H1 (cell line): Measurements from ENCODE around the gene TRAPPC2B. TPM values are rescaled to one million over a fixed set of nuclear protein-coding genes. Genes with fewer than 3 reads are reported as not detected.

ENCODE experiments used
- CTCF ChIA-PET: fragments of 300-600 bp; sonication (Branson Sonifier 250); formaldehyde crosslinking; loops from one replicate; lab custom pipeline; 2021; ENCODE audit not compliant: partially characterized antibody; lab: Charles Lee
- POLR2A ChIA-PET: fragments of 300-600 bp; sonication (Branson Sonifier 250); formaldehyde crosslinking; loops from one replicate; lab custom pipeline; 2021; ENCODE audit warnings: inconsistent platforms; ENCODE audit not compliant: partially characterized antibody; lab: Charles Lee
- DNase-seq, 2 experiments: peaks; one replicate each; pipeline versions ENCODE4 v3.0.0 to v3.0.0-alpha.2; 2010 to 2022; ENCODE audit warnings: low spot score in 2 of 2, low read depth in 1 of 2, mixed read lengths in 1 of 2
- FAIRE-seq: peaks from 2 replicates; lab custom pipeline; 2011; peaks lifted over from hg19 to GRCh38; lab: Jason Lieb, UNC
- H2AFZ ChIP-seq: 2 replicates; pipeline ENCODE4 v1.8.1; 2012; ENCODE audit warnings: low read length, inconsistent platforms
- H2AK5ac ChIP-seq: 2 replicates; pipeline ENCODE4 v1.6.1; 2013; ENCODE audit warnings: low read depth, low read length
- H2BK120ac ChIP-seq: replicated peaks from 2 replicates; pipeline ENCODE3; 2013; ENCODE audit warnings: low read depth, low read length, inconsistent platforms
- H2BK12ac ChIP-seq: 2 replicates; pipeline ENCODE4 v1.6.1; 2013; ENCODE audit warnings: low read depth, low read length
- H2BK15ac ChIP-seq: 2 replicates; pipeline ENCODE4 v1.6.1; 2013; ENCODE audit warnings: low read length
- H2BK20ac ChIP-seq: 2 replicates; pipeline ENCODE4 v1.6.1; 2013; ENCODE audit warnings: low read length
- H2BK5ac ChIP-seq: 2 replicates; pipeline ENCODE4 v1.6.1; 2013; ENCODE audit warnings: low read depth, low read length
- H3K14ac ChIP-seq: 2 replicates; pipeline ENCODE4 v1.6.1; 2013; ENCODE audit warnings: inconsistent platforms; ENCODE audit not compliant: insufficient read length
- H3K18ac ChIP-seq: 2 replicates; pipeline ENCODE4 v1.6.1; 2013; ENCODE audit warnings: low read length; ENCODE audit errors: extremely low read depth
- H3K23ac ChIP-seq: 2 replicates; pipeline ENCODE4 v1.6.1; 2013; ENCODE audit warnings: inconsistent platforms; ENCODE audit not compliant: insufficient read length
- H3K23me2 ChIP-seq: 2 replicates; pipeline ENCODE4 v1.6.1; 2013; ENCODE audit warnings: low read depth, low read length
- H3K27ac ChIP-seq: 2 replicates; pipeline ENCODE4 v1.6.1; 2011; ENCODE audit warnings: low read depth, low read length, inconsistent platforms
- H3K27me3 ChIP-seq, 4 experiments: replicated peaks in 1 of 4; 1 replicate in 1 of 4; 2 replicates in 3 of 4; pipeline versions ENCODE4 v1.6.1 to v1.8.1; 2011 to 2013; ENCODE audit warnings: low read length in 3 of 4, mild to moderate bottlenecking in 3 of 4, inconsistent platforms in 2 of 4, mixed read lengths in 2 of 4, moderate library complexity in 1 of 4; ENCODE audit not compliant: control insufficient read depth in 3 of 4, insufficient read depth in 3 of 4; ENCODE audit errors: extremely low read depth in 1 of 4
- H3K36me3 ChIP-seq, 4 experiments: 2 replicates each; pipeline versions ENCODE4 v1.6.1 to v1.8.1; 2011 to 2013; ENCODE audit warnings: mild to moderate bottlenecking in 4 of 4, low read length in 3 of 4, moderate library complexity in 2 of 4, control low read depth in 1 of 4, inconsistent platforms in 1 of 4; ENCODE audit not compliant: insufficient read depth in 4 of 4, control insufficient read depth in 2 of 4
- H3K4ac ChIP-seq: replicated peaks from 2 replicates; pipeline ENCODE3; 2013; ENCODE audit warnings: low read length, low read depth, mixed read lengths, inconsistent platforms; ENCODE audit not compliant: insufficient read length
- H3K4me1 ChIP-seq, 4 experiments: replicated peaks in 1 of 4; 1 replicate in 1 of 4; 2 replicates in 3 of 4; pipeline versions ENCODE4 v1.6.1 to v1.8.1; 2011 to 2013; ENCODE audit warnings: low read length in 3 of 4, inconsistent platforms in 2 of 4, mixed read lengths in 1 of 4; ENCODE audit not compliant: insufficient read depth in 4 of 4, control insufficient read depth in 3 of 4
- H3K4me2 ChIP-seq, 2 experiments: 2 replicates each; pipeline versions ENCODE4 v1.6.1 to v1.8.1; 2011 to 2013; ENCODE audit warnings: low read depth in 2 of 2, low read length in 2 of 2, control low read depth in 1 of 2, inconsistent platforms in 1 of 2, mild to moderate bottlenecking in 1 of 2; ENCODE audit not compliant: insufficient read depth in 1 of 2
- H3K4me3 ChIP-seq, 4 experiments: fragments of 200-600, 300-600 bp in 1 of 4; sonication (generic), shearing (Covaris generic), sonication (Bioruptor Twin) in 1 of 4; 2 replicates each; pipeline versions ENCODE4 v1.5.1 to v1.8.1; 2011 to 2016; ENCODE audit warnings: low read length in 4 of 4, low read depth in 3 of 4, control low read depth in 2 of 4, inconsistent platforms in 2 of 4, mild to moderate bottlenecking in 2 of 4, mixed read lengths in 1 of 4, moderate library complexity in 1 of 4; ENCODE audit not compliant: insufficient read depth in 2 of 4; ENCODE audit errors: extremely low read depth in 1 of 4
- H3K56ac ChIP-seq: replicated peaks from 2 replicates; pipeline ENCODE3; 2013; ENCODE audit warnings: low read depth, mild to moderate bottlenecking, mixed read lengths, low read length, inconsistent platforms; ENCODE audit not compliant: insufficient read length
- H3K79me1 ChIP-seq: 2 replicates; pipeline ENCODE4 v1.6.1; 2013; ENCODE audit warnings: low read depth, low read length, control low read depth
- H3K79me2 ChIP-seq, 2 experiments: 2 replicates each; pipeline versions ENCODE4 v1.6.1 to v1.8.1; 2012 to 2013; ENCODE audit warnings: low read length in 2 of 2, mild to moderate bottlenecking in 2 of 2, inconsistent platforms in 1 of 2; ENCODE audit not compliant: insufficient read depth in 2 of 2, control insufficient read depth in 1 of 2
- H3K9ac ChIP-seq, 4 experiments: replicated peaks in 1 of 4; 1 replicate in 1 of 4; 2 replicates in 3 of 4; pipeline versions ENCODE4 v1.6.1 to v1.8.1; 2011 to 2013; ENCODE audit warnings: low read depth in 3 of 4, low read length in 3 of 4, control low read depth in 2 of 4, mild to moderate bottlenecking in 2 of 4, moderate library complexity in 2 of 4, inconsistent platforms in 1 of 4; ENCODE audit errors: extremely low read depth in 1 of 4
- H3K9me3 ChIP-seq, 2 experiments: 2 replicates each; pipeline versions ENCODE4 v1.6.1 to v1.8.1; 2012 to 2013; ENCODE audit warnings: mild to moderate bottlenecking in 2 of 2, moderate library complexity in 2 of 2, control low read depth in 1 of 2, inconsistent platforms in 1 of 2, low read depth in 1 of 2, low read length in 1 of 2, mixed read lengths in 1 of 2; ENCODE audit not compliant: insufficient read depth in 2 of 2
- H4K20me1 ChIP-seq, 2 experiments: replicated peaks in 1 of 2; 2 replicates each; pipeline versions ENCODE3 to v1.8.1; 2011 to 2013; ENCODE audit warnings: inconsistent platforms in 2 of 2, low read length in 2 of 2, mild to moderate bottlenecking in 1 of 2; ENCODE audit not compliant: insufficient read depth in 2 of 2, control insufficient read depth in 1 of 2
- H4K5ac ChIP-seq: 2 replicates; pipeline ENCODE4 v1.6.1; 2013; ENCODE audit warnings: low read length, low read depth, mixed read lengths, inconsistent platforms; ENCODE audit not compliant: insufficient read length
- H4K8ac ChIP-seq: 2 replicates; pipeline ENCODE4 v1.8.0; 2013; ENCODE audit warnings: mild to moderate bottlenecking, moderate library complexity, low read length, inconsistent platforms; ENCODE audit not compliant: insufficient read depth; ENCODE audit errors: extremely low read depth
- H4K91ac ChIP-seq: replicated peaks from 2 replicates; pipeline ENCODE3; 2013; ENCODE audit warnings: low read length, mixed read lengths, inconsistent platforms; ENCODE audit not compliant: insufficient read length
- ATF3 ChIP-seq: IDR thresholded peaks from 2 replicates; pipeline ENCODE4 v1.6.1; 2011; ENCODE audit warnings: low read depth, mild to moderate bottlenecking, low read length; ENCODE audit not compliant: insufficient read depth
- BACH1 ChIP-seq: IDR thresholded peaks from 2 replicates; pipeline ENCODE4 v1.6.1; 2012; ENCODE audit warnings: low read length, improper control_type of control experiment
- BRCA1 ChIP-seq: IDR thresholded peaks from 2 replicates; pipeline ENCODE4 v1.6.1; 2012; ENCODE audit warnings: low read depth, low read length, improper control_type of control experiment
- GABPA ChIP-seq: IDR thresholded peaks from 2 replicates; pipeline ENCODE4 v1.6.1; 2011; ENCODE audit warnings: mild to moderate bottlenecking, low read length, moderate library complexity, borderline replicate concordance; ENCODE audit not compliant: insufficient read depth
- GTF2F1 ChIP-seq: IDR thresholded peaks from 2 replicates; pipeline ENCODE4 v1.6.1; 2012; ENCODE audit warnings: low read depth, low read length, improper control_type of control experiment, borderline replicate concordance
- JUN ChIP-seq: IDR thresholded peaks from 2 replicates; pipeline ENCODE4 v1.6.1; 2011; ENCODE audit warnings: low read depth, mild to moderate bottlenecking, improper control_type of control experiment, low read length
- KDM1A ChIP-seq: fragments of 200-600, 300-600 bp; sonication (generic); IDR thresholded peaks from 2 replicates; pipeline ENCODE4 v1.7.1; 2016; ENCODE audit warnings: mild to moderate bottlenecking, low read length, borderline replicate concordance
- POLR2A ChIP-seq, 2 experiments: IDR thresholded peaks; 1 replicate in 1 of 2; 2 replicates in 1 of 2; pipeline ENCODE4 v1.6.1; 2011; ENCODE audit warnings: low read depth in 2 of 2, low read length in 2 of 2, mild to moderate bottlenecking in 2 of 2; ENCODE audit errors: control extremely low read depth in 1 of 2
- SAP30 ChIP-seq: fragments of 300-600 bp; sonication (generic); IDR thresholded peaks from 2 replicates; pipeline ENCODE4 v1.7.1; 2012; ENCODE audit warnings: low read length, moderate library complexity, mild to moderate bottlenecking, inconsistent platforms; ENCODE audit not compliant: insufficient read depth, insufficient replicate concordance
- SIN3A ChIP-seq, 2 experiments: IDR thresholded peaks in 1 of 2; conservative IDR thresholded peaks in 1 of 2; 2 replicates each; pipeline ENCODE4 v1.6.1; 2011 to 2012; ENCODE audit warnings: low read length in 2 of 2, improper control_type of control experiment in 1 of 2, low read depth in 1 of 2, mild to moderate bottlenecking in 1 of 2
- SIRT6 ChIP-seq: IDR thresholded peaks from one replicate; pipeline ENCODE4 v1.7.1; 2012; ENCODE audit warnings: low read length, inconsistent platforms
- SIX5 ChIP-seq: IDR thresholded peaks from 2 replicates; pipeline ENCODE4 v1.6.1; 2011; ENCODE audit warnings: mild to moderate bottlenecking, low read depth, low read length
- SP2 ChIP-seq: IDR thresholded peaks from 2 replicates; pipeline ENCODE4 v1.6.1; 2012; ENCODE audit warnings: mild to moderate bottlenecking, low read length, inconsistent platforms
- YY1 ChIP-seq: IDR thresholded peaks from 2 replicates; pipeline ENCODE4 v1.6.1; 2011; ENCODE audit warnings: low read depth, mild to moderate bottlenecking, low read length
- WGBS, 2 experiments: shearing (Covaris generic) in 1 of 2; methylation state at CpG; one replicate each; pipeline versions ENCODE4 v1.1.6 to v1.1.7; 2013 to 2015; ENCODE audit warnings: low lambda C conversion rate in 2 of 2, mixed read lengths in 2 of 2, inconsistent platforms in 1 of 2, low coverage in 1 of 2, missing lambda C conversion rate in 1 of 2; ENCODE audit not compliant: insufficient replicate concordance in 2 of 2, insufficient coverage in 1 of 2, insufficient read length in 1 of 2; ENCODE audit errors: extremely low coverage in 1 of 2, missing lambda C conversion rate in 1 of 2; 5-methylcytosine and 5-hydroxymethylcytosine counted together
- polyA plus RNA-seq, 7 experiments: library from polyadenylated mRNA; depleted of rRNA in 3 of 7; stranded (reverse) in 5 of 7; unstranded in 2 of 7; fragments of >200 nt in 5 of 7; fragments of 200-250 nt in 2 of 7; gene quantifications; 1 replicate in 5 of 7; 2 replicates in 1 of 7; 4 replicates in 1 of 7; pipeline versions ENCODE4 v1.2.1 to v1.2.3, GENCODE V29; 2011 to 2013; ENCODE audit warnings: missing spikeins in 2 of 7, mixed read lengths in 2 of 7
- total RNA-seq: library from RNA; stranded (reverse); fragmentation: NEBNext Ultra II Directional; extraction: Animal tissue kit (Norgen Biotek cat#: 25700); gene quantifications from 2 replicates; pipeline ENCODE4 v1.2.1, GENCODE V29; 2021

TRAPPC2B gene
- total and polyA plus RNA-seq, 2 of the 8 experiments (the other 6 are each of a cell fraction or from before 2014, with no cell fraction given), result 8.7 to 28.3 TPM

- no peak overlapping the region for H4K8ac ChIP-seq
- H3K27ac ChIP-seq, result no peak overlapping the region
- H3K9me3 ChIP-seq, result no peaks in the 10 kb centered on the region
- H3K23ac ChIP-seq, result no peak overlapping the region
- H2AFZ ChIP-seq, result no peak overlapping the region
- no peak overlapping the region for H3K4me3 ChIP-seq
- H3K9ac ChIP-seq, result no peak overlapping the region
- no peaks in the 10 kb centered on the region for H3K27me3 ChIP-seq
- H3K18ac ChIP-seq, result no peak overlapping the region
- no peak overlapping the region for H2AK5ac ChIP-seq
- CTCF ChIA-PET, result interaction anchor here (1.1 kb wide), 2 partner anchors 9 to 244 kb away, joined by 3 read pairs; no protein-coding TSS in a partner anchor
- peaks cover 0 to 4% (median 4%) of the 10 kb centered on the region in 4 experiments; a peak in 5 of 7 replicates for H3K4me1 ChIP-seq
- H3K4ac ChIP-seq, result no peak overlapping the region
- H3K79me2 ChIP-seq, result peaks cover 6 to 21% of the 10 kb centered on the region in 2 experiments; a peak in 3 of 4 replicates
- DNase-seq (no peak), FAIRE-seq (no peak)
- H3K23me2 ChIP-seq, result peaks cover 12% of the 10 kb centered on the region; the same call in 1 of the 2 replicates
- no peak overlapping the region for H4K5ac ChIP-seq
- no peak overlapping the region for H2BK120ac ChIP-seq
- H2BK12ac ChIP-seq, result no peak overlapping the region
- H3K56ac ChIP-seq, result no peak overlapping the region
- no peak overlapping the region for H3K14ac ChIP-seq
- H3K36me3 ChIP-seq, result peaks cover 0 to 4% (median 1%) of the 10 kb centered on the region in 4 experiments; a peak in 1 of 8 replicates
- peaks cover 0 to 2% of the 10 kb centered on the region in 2 experiments for H4K20me1 ChIP-seq
- H4K91ac ChIP-seq, result no peak overlapping the region
- no peak overlapping the region for H2BK20ac ChIP-seq
- H2BK5ac ChIP-seq, result no peak overlapping the region
- H3K4me2 ChIP-seq, result no peak overlapping the region
- peaks cover 7% of the 10 kb centered on the region; the same call in 1 of the 2 replicates for H3K79me1 ChIP-seq
- 79% methylated on average over 3 of the region's 3 CpGs; no CpG with 5 or more reads in 1 of the 2 experiments for WGBS, 2 experiments
- POLR2A ChIA-PET, result interaction anchor here (2.1 kb wide), 1 partner anchor 15 kb away, joined by 4 read pairs; the partner anchor contains the start of genes TRAPPC2B and ZNF547
- H2BK15ac ChIP-seq, result no peak overlapping the region
- TF ChIP-seq POLR2A (IDR thresholded peaks at IDR 0.05; ENCODE audit: control extremely low read depth in 1 of 2, low read depth in 2 of 2, low read length in 2 of 2) (no peak), YY1 (no peak), JUN (no peak), SAP30 (no peak), SIRT6 (no peak), SIN3A (conservative IDR thresholded peaks at IDR 0.05 in 1 of 2, IDR thresholded peaks at IDR 0.05 in 1 of 2; ENCODE audit: low read depth in 1 of 2, low read length in 2 of 2) (no peak), SIX5 (no peak), BACH1 (no peak), ATF3 (no peak), GTF2F1 (no peak), KDM1A (no peak), SP2 (no peak), GABPA (no peak), BRCA1 (no peak)
Measured at GRCh38 chr19:57348136-57348535, 15.2 kb upstream of the TRAPPC2B start.
